ENCODE results near the gene MROH2A. TPM values are rescaled to one million over a fixed set of nuclear protein-coding genes. Genes with fewer than 3 reads are reported as not detected.

MROH2A gene
- total RNA-seq, 1 donor from 2014 or later = not detected

DNA sequence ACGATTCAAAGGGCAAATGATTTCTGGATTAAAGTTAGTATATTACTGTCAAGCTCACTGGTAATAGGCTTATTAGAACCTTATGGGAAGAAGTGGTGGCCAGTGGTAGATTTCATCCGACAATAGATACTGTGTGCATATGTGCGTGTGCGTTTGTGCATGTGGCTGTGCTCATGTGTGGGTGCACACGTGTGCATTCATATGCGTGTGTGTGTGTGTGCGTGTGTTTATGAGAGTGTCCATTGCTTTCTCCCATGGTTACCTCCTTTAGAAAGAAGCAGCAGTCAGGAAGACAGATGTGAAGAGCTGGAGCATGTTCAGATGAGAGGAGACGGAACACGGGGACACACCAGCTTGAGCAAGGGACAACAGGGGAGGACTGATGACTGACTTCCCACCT lies 8.9 kb upstream of the MROH2A start:
- Mint-ChIP-seq H3K27ac (ENCODE audit: unreplicated experiment) (no peak overlapping the region), H3K36me3 (ENCODE audit: unreplicated experiment) (no peaks in the 10 kb centered on the region), H3K9me3 (ENCODE audit: unreplicated experiment) (no peaks in the 10 kb centered on the region), H3K4me3 (ENCODE audit: unreplicated experiment) (no peak overlapping the region), H3K4me1 (ENCODE audit: low read depth, unreplicated experiment) (no peaks in the 10 kb centered on the region), H3K27me3 (ENCODE audit: unreplicated experiment) (no peaks in the 10 kb centered on the region)
- TF ChIP-seq, protein P1, sequence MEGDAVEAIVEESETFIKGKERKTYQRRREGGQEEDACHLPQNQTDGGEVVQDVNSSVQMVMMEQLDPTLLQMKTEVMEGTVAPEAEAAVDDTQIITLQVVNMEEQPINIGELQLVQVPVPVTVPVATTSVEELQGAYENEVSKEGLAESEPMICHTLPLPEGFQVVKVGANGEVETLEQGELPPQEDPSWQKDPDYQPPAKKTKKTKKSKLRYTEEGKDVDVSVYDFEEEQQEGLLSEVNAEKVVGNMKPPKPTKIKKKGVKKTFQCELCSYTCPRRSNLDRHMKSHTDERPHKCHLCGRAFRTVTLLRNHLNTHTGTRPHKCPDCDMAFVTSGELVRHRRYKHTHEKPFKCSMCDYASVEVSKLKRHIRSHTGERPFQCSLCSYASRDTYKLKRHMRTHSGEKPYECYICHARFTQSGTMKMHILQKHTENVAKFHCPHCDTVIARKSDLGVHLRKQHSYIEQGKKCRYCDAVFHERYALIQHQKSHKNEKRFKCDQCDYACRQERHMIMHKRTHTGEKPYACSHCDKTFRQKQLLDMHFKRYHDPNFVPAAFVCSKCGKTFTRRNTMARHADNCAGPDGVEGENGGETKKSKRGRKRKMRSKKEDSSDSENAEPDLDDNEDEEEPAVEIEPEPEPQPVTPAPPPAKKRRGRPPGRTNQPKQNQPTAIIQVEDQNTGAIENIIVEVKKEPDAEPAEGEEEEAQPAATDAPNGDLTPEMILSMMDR (IDR thresholded peaks at IDR 0.05; ENCODE audit: partially characterized antibody, unreplicated experiment) = no peak
- DNase-seq = no peak

DNA sequence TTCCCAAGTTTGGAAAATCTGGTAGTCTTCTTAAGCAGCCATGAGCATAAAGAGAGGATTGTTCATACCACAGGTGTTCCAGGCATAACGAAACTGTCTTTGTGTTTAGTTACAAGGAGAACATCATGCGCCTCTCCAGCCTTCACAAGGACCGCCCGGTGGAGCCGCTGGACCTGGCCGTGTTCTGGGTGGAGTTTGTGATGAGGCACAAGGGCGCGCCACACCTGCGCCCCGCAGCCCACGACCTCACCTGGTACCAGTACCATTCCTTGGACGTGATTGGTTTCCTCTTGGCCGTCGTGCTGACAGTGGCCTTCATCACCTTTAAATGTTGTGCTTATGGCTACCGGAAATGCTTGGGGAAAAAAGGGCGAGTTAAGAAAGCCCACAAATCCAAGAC lies 6.0 kb upstream of the MROH2A start:
- Mint-ChIP-seq H3K27ac (ENCODE audit: unreplicated experiment) (no peak overlapping the region), H3K9me3 (ENCODE audit: unreplicated experiment) (no peaks in the 10 kb centered on the region), H3K36me3 (ENCODE audit: unreplicated experiment) (peaks cover 12% of the 10 kb centered on the region), H3K4me3 (ENCODE audit: unreplicated experiment) (no peak overlapping the region), H3K4me1 (ENCODE audit: low read depth, unreplicated experiment) (no peaks in the 10 kb centered on the region), H3K27me3 (ENCODE audit: unreplicated experiment) (no peaks in the 10 kb centered on the region)
- no peak for DNase-seq
- TF ChIP-seq, protein P1 (IDR thresholded peaks at IDR 0.05; ENCODE audit: partially characterized antibody, unreplicated experiment) = no peak

DNA sequence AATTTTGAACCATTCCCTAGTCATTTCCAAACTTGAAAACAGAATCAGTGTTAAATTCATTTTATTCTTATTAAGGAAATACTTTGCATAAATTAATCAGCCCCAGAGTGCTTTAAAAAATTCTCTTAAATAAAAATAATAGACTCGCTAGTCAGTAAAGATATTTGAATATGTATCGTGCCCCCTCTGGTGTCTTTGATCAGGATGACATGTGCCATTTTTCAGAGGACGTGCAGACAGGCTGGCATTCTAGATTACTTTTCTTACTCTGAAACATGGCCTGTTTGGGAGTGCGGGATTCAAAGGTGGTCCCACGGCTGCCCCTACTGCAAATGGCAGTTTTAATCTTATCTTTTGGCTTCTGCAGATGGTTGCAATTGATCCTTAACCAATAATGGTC lies 5.5 kb upstream of the MROH2A start:
- no peaks in the 10 kb centered on the region for H3K9me3 Mint-ChIP-seq (ENCODE audit: unreplicated experiment)
- H3K4me1 Mint-ChIP-seq (ENCODE audit: low read depth, unreplicated experiment) = no peaks in the 10 kb centered on the region
- peaks cover 12% of the 10 kb centered on the region for H3K36me3 Mint-ChIP-seq (ENCODE audit: unreplicated experiment)
- H3K27me3 Mint-ChIP-seq (ENCODE audit: unreplicated experiment) = no peaks in the 10 kb centered on the region
- H3K4me3 Mint-ChIP-seq (ENCODE audit: unreplicated experiment) = no peak overlapping the region
- no peak for DNase-seq
- H3K27ac Mint-ChIP-seq (ENCODE audit: unreplicated experiment) = no peak overlapping the region
- TF ChIP-seq, protein P1 (IDR thresholded peaks at IDR 0.05; ENCODE audit: partially characterized antibody, unreplicated experiment) = no peak

DNA sequence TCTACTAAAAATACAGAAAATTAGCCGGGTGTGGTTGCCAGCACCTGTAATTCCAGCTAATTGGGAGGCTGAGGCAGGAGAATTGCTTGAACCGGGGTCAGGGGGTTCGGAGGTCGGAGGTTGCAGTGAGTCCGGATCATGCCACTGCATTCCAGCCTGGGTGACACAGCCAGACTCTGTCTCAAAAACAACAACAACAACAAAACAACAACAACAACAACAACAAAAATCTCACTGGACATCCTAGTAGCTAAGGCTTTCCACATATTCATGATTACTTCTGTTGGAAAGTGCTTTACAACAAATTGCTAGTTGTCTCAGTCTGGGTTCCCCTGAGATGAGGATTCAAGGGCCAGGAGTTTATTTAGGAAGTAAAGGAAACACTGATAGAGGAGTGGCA lies 4.3 kb upstream of the MROH2A start:
- H3K4me3 Mint-ChIP-seq (ENCODE audit: unreplicated experiment) = no peak overlapping the region
- peaks cover 17% of the 10 kb centered on the region for H3K36me3 Mint-ChIP-seq (ENCODE audit: unreplicated experiment)
- no peaks in the 10 kb centered on the region for H3K4me1 Mint-ChIP-seq (ENCODE audit: low read depth, unreplicated experiment)
- H3K27me3 Mint-ChIP-seq (ENCODE audit: unreplicated experiment) = peaks cover 1% of the 10 kb centered on the region
- TF ChIP-seq, protein P1 (IDR thresholded peaks at IDR 0.05; ENCODE audit: partially characterized antibody, unreplicated experiment) = no peak
- no peak for DNase-seq
- no peak overlapping the region for H3K27ac Mint-ChIP-seq (ENCODE audit: unreplicated experiment)
- H3K9me3 Mint-ChIP-seq (ENCODE audit: unreplicated experiment) = no peaks in the 10 kb centered on the region

DNA sequence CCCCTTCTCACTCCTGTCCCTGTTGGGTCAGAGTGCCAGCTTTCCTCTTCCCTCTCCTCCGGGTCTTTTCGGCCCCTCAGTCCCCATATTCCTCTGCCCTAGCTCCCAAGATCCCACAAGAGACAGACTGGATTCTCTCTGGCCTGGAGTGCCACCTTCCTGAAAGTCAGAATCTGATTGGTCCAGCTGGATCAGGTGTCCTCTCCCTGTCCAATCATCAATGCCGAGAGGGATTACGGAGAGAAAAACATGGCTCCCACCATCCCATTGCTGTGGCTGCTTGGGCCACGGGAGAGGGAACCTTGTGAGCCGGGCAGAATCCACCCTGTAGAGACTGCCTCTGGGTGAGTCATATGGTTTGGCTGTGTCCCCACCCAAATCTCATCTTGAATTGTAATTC lies 2.7 kb upstream of the MROH2A start:
- peaks cover 1% of the 10 kb centered on the region for H3K27me3 Mint-ChIP-seq (ENCODE audit: unreplicated experiment)
- no peak for DNase-seq
- no peak overlapping the region for H3K4me3 Mint-ChIP-seq (ENCODE audit: unreplicated experiment)
- TF ChIP-seq, protein P1 (IDR thresholded peaks at IDR 0.05; ENCODE audit: partially characterized antibody, unreplicated experiment) = no peak
- H3K4me1 Mint-ChIP-seq (ENCODE audit: low read depth, unreplicated experiment) = no peaks in the 10 kb centered on the region
- no peak overlapping the region for H3K27ac Mint-ChIP-seq (ENCODE audit: unreplicated experiment)
- H3K36me3 Mint-ChIP-seq (ENCODE audit: unreplicated experiment) = peaks cover 17% of the 10 kb centered on the region
- H3K9me3 Mint-ChIP-seq (ENCODE audit: unreplicated experiment) = no peaks in the 10 kb centered on the region

Measured in glutamatergic neuron (in vitro differentiated cells).